Loucy (cell line): ENCODE results near the gene RNF40.

ENCODE experiments used
- H2AFZ ChIP-seq: fragments of 200-600 bp; sonication (generic); 2 replicates; pipeline ENCODE4 v1.6.0; 2016; ENCODE audit warnings: antibody characterized with exemption, mild to moderate bottlenecking, low read length, moderate library complexity
- H3F3A ChIP-seq: fragments of 200-600 bp; 2 replicates; pipeline ENCODE4 v1.6.0; 2016; ENCODE audit warnings: antibody characterized with exemption, low read depth, mild to moderate bottlenecking
- H3K27me3 ChIP-seq: fragments of 200-600 bp; sonication (generic); 2 replicates; pipeline ENCODE4 v1.6.1; 2014; ENCODE audit warnings: low read length, mild to moderate bottlenecking; ENCODE audit not compliant: insufficient read depth, poor library complexity, severe bottlenecking
- H3K36me3 ChIP-seq: fragments of 200-600 bp; sonication (generic); 2 replicates; pipeline ENCODE4 v1.6.1; 2016; ENCODE audit warnings: low read length; ENCODE audit not compliant: insufficient read depth
- H3K4me1 ChIP-seq: fragments of 200-600 bp; sonication (generic); 2 replicates; pipeline ENCODE4 v1.5.1; 2014; ENCODE audit warnings: low read length, mild to moderate bottlenecking; ENCODE audit not compliant: insufficient read depth, poor library complexity, severe bottlenecking
- H3K4me2 ChIP-seq: fragments of 200-600 bp; sonication (generic); 2 replicates; pipeline ENCODE4 v1.6.0; 2014; ENCODE audit warnings: antibody characterized with exemption, low read length, low read depth, mild to moderate bottlenecking; ENCODE audit not compliant: poor library complexity, severe bottlenecking
- H3K4me3 ChIP-seq: fragments of 200-600 bp; sonication (generic); 2 replicates; pipeline ENCODE4 v1.5.1; 2014; ENCODE audit warnings: low read length, mild to moderate bottlenecking, mixed read lengths; ENCODE audit not compliant: poor library complexity, severe bottlenecking
- H3K79me2 ChIP-seq: fragments of 200-600 bp; sonication (generic); 2 replicates; pipeline ENCODE4 v1.6.1; 2014; ENCODE audit warnings: low read length; ENCODE audit not compliant: insufficient read depth
- H3K9ac ChIP-seq: fragments of 200-600 bp; sonication (generic); 2 replicates; pipeline ENCODE4 v1.6.0; 2014; ENCODE audit warnings: mild to moderate bottlenecking, low read depth, low read length, moderate library complexity; ENCODE audit not compliant: poor library complexity, severe bottlenecking
- H3K9me2 ChIP-seq: fragments of 200-600 bp; sonication (generic); replicated peaks from 2 replicates; pipeline ENCODE4 v1.6.1; 2016; ENCODE audit warnings: low read depth, low read length, mixed read lengths
- H3K9me3 ChIP-seq: fragments of 200-600 bp; sonication (generic); 2 replicates; pipeline ENCODE4 v1.6.1; 2014; ENCODE audit warnings: mild to moderate bottlenecking, antibody characterized with exemption, low read length, low read depth; ENCODE audit not compliant: insufficient read depth
- H4K20me1 ChIP-seq: fragments of 200-600 bp; sonication (generic); 2 replicates; pipeline ENCODE4 v1.6.0; 2014; ENCODE audit warnings: antibody characterized with exemption, low read length, mild to moderate bottlenecking; ENCODE audit not compliant: insufficient read depth, poor library complexity, severe bottlenecking
- CTCF ChIP-seq: fragments of 200-600 bp; sonication (generic); conservative IDR thresholded peaks from 2 replicates; pipeline ENCODE4 v1.5.1; 2014; ENCODE audit warnings: mild to moderate bottlenecking, antibody characterized with exemption, low read length
- EZH2phosphoT487 ChIP-seq: fragments of 200-600 bp; IDR thresholded peaks from 2 replicates; pipeline ENCODE4 v1.6.1; 2018; ENCODE audit warnings: antibody characterized with exemption, mild to moderate bottlenecking, moderate library complexity, borderline replicate concordance

RNF40 gene

GRCh38 chr16:30756781-30757100 is 5.4 kb upstream of the RNF40 start:
- H3K79me2 ChIP-seq: no peaks in the 10 kb centered on the region
- peaks cover 6% of the 10 kb centered on the region for H3K4me1 ChIP-seq
- H3F3A ChIP-seq: no peaks in the 10 kb centered on the region
- TF ChIP-seq CTCF (no peak), EZH2phosphoT487 (no peak)
- peaks cover 19% of the 10 kb centered on the region; the same call in 1 of the 2 replicates for H3K36me3 ChIP-seq
- H3K9ac ChIP-seq: no peak overlapping the region
- no peaks in the 10 kb centered on the region for H3K9me3 ChIP-seq
- no peaks in the 10 kb centered on the region for H3K9me2 ChIP-seq
- no peak overlapping the region for H2AFZ ChIP-seq
- H3K4me3 ChIP-seq: no peak overlapping the region
- H3K27me3 ChIP-seq: no peaks in the 10 kb centered on the region
- H4K20me1 ChIP-seq: no peaks in the 10 kb centered on the region
- H3K4me2 ChIP-seq: no peak overlapping the region

- Histone ChIP-seq H3K9ac (no peak overlapping the region), H3K27me3 (no peaks in the 10 kb centered on the region), H3K9me3 (no peaks in the 10 kb centered on the region), H3K4me2 (no peak overlapping the region), H2AFZ (no peak overlapping the region), H3K4me1 (peaks cover 6% of the 10 kb centered on the region), H3K36me3 (peaks cover 19% of the 10 kb centered on the region; the same call in 1 of the 2 replicates), H4K20me1 (no peaks in the 10 kb centered on the region), H3K79me2 (peaks cover 2% of the 10 kb centered on the region; the same call in 1 of the 2 replicates), H3K9me2 (no peaks in the 10 kb centered on the region), H3K4me3 (no peak overlapping the region), H3F3A (no peaks in the 10 kb centered on the region)
- no peak for TF ChIP-seq CTCF
- TF ChIP-seq EZH2phosphoT487: no peak
Measured at GRCh38 chr16:30757316-30757715, 4.8 kb upstream of the RNF40 start.

- Histone ChIP-seq H3K79me2 (peaks cover 19% of the 10 kb centered on the region), H3K27me3 (no peaks in the 10 kb centered on the region), H3K9ac (no peak overlapping the region), H3K9me2 (no peaks in the 10 kb centered on the region), H4K20me1 (peaks cover 12% of the 10 kb centered on the region), H3F3A (no peaks in the 10 kb centered on the region), H2AFZ (no peak overlapping the region), H3K4me1 (peaks cover 20% of the 10 kb centered on the region), H3K4me2 (no peak overlapping the region), H3K36me3 (peaks cover 8% of the 10 kb centered on the region; the same call in 1 of the 2 replicates), H3K4me3 (no peak overlapping the region), H3K9me3 (no peaks in the 10 kb centered on the region)
- TF ChIP-seq EZH2phosphoT487 (no peak), CTCF (no peak)
Measured at GRCh38 chr16:30758988-30759491, 3.1 kb upstream of the RNF40 start.
